Activated CD8-positive, alpha-beta memory T cell treated with anti-CD3 and anti-CD28 coated beads, Interleukin-2, amount 50 U/mL, for 1 hour (primary cell): ENCODE measurements around the gene RALGPS1.
A peak's percentile ranks its signal among the peaks of the same experiment; 100 is the strongest.
"Not testable (repeated sequence)": the region's sequence is repeated elsewhere in the genome, so short reads cannot be mapped to it uniquely, and the experiment has no call there.

Source experiments
- DNase-seq: peaks from one replicate; pipeline ENCODE4 v3.0.0-alpha.2; 2020; ENCODE audit errors: extremely low read depth

Gene RALGPS1

DNA sequence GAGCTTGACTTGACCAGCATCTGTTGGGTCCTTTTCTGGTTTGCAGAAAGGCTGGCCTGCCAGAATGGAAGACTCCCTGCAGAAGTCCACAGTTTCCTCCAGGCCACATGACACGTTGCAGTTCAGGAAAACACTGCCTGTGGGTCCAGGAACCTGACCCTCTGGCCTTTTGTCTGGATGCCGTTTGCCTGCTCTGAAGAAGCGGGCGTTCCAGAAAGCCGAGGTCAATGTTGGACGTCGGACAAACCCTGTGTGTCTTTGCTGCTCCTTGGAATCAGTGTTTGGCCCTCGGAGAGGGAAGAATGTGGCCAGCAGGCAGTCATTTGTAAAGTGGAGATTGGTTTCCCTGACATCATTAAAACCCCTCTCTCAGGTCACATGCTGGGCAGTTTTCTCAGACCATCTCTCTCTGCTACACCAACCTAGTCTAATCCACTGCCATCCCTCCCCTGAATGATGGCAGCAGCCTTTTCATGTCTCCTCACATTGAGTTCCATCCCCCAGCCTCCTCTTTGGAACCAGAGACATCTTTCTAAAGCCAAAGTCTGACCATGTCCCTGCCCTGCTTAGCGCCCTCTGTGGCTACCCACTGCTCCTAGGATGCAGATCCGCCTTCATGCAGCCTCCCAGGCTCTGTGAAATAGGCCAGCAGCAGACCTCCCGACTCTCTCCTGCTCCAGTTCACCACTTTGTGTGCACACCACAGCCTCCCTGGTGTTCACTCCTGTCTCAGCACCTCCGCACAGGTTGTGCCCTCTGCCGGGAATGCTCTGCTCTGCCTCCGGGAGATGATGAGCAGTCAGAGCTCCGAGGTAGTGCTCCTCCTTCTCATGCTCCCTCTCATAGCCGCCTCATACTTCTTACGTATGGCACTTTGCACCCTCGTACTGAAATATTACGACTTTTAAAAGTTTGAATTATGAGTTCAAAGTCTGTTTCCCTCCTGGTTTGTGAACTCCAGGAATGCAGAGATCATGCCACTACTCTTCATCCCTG is 75.6 kb downstream of the RALGPS1 start:
- DNase-seq: no peak

DNA sequence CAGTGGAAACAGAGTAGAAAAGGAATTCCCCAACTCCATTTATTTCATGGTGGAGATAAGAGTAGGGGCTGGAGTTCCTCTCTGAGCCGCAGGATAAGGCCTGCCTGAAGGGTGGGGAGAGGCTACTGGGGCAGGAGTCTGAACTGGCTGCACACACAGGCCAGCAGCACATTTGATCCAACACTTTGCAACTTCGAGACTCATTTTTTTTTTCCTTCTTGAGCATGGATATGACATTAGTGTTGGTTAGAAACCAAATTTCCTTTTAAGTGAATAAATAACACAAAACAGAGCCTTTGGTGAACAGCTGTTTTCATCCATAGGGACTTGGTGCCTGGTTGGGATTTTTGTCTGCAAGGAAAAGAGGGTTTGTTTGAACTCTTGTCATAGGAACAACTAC is 76.6 kb downstream of the RALGPS1 start:
- no peak for DNase-seq

DNA sequence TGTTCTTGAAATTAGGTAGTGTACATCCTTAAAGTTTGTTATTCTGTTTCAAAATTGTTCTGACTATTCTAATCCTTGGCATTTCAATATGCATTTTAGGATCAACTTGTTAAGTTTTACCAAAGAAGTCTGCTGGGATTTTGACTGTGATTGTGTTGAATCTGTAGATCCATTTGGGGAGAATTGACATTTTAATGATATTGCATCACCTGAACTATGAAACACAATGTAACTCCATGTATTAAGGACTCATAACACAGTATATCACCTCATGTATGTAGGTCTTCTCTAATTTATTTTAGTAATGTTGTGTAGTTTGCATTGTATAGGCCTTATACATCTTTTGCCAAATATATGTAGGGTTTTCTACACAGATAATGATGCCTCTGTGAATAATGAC is 77.8 kb downstream of the RALGPS1 start:
- no peak for DNase-seq

DNA sequence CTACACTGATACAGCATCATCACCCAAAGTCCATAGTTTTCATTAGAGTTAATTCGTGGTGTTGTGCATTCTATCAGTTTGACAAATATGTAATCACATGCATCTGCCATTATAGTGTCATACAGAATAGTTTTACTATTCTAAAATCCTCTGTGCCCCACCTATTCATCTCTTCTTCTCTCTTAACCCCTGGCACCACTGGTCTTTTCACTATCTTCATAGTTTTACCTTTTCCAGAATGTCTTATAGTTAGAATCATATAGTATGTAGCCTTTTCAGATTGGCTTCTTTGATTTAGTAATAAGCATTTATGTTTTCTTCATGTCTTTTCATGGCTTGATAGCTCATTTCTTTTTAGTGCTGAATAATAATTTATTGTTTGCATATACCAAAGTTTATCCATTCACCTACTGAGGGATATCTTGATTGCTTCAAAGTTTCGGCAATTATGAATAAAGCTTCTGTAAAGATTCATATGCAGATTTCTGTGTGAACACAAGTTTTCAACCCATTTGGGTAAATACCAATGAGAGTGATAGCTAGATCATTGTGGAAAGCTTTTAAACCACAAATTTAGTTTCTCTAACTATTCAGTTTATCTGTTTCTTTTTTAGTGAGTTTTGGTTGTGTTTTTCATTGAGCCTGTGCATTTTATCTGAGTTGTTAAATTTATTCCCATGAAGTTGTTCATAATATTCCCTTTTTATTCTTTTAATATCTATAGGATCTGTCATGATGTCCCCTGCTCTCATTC is 84.9 kb downstream of the RALGPS1 start:
- DNase-seq: no peak

DNA sequence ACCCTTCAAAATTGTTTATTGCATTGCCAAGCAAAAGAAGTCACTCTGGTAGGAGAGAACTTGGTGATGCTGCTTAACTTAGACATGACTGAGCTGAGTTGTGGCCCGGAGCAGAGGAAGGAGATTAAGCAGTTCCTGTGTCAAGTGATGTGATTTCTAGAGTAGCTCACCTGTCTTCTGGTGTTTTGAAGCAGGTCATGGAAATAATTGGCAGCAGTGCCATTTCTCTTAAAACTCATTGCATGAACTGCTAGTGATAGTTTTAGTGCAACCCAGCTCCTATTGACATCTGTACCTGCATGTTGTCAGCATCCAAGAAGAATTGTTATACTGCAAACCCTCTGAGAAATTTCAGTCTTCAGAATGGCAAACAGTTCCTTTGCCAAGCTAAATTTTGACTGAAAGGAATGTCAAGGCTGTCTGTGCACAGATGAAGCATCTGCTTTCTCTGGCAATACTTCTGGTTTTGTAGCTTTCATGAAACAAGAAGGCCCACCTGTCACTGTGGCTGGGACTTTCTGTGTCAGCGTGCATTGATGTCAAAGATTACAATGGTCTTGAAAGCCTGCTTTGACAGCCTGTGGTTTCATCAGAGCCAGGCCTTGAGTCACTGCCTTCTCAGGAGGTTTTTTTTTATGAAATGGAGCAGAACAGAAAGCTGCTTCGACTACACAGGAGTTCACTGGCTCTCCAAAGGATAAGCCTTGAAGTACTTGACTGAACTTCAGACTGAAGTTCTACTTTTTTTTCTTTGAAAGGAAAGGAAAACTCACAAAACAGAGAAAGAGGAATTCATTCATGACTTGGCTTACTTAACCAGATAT is 90.6 kb downstream of the RALGPS1 start:
- peak; percentile 49 for DNase-seq

DNA sequence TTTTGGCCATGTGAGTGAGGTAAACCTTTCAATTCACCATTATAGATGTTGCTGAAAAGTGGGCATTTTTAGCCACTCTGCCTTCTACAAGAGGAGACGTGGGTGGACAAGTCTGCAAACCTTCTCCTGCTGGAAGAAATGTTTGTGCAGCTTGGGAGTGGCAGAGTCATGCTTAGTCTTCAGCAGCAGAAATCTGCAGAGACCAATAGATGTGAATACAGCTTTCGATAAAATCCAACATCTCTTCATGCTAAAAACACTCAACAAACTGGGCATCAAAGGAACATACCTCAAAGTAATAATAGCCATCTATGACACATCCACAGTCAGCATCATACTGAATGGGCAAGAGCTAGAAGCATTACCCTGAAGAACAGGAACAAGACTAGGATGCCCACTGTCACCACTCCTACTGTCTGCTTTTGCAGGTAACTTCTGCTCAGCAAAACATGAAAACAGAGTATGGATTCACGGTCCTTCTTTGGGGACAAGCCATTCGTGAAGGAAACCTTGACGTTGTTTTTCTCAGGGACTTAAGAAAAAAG is 91.3 kb downstream of the RALGPS1 start:
- DNase-seq: no peak

DNA sequence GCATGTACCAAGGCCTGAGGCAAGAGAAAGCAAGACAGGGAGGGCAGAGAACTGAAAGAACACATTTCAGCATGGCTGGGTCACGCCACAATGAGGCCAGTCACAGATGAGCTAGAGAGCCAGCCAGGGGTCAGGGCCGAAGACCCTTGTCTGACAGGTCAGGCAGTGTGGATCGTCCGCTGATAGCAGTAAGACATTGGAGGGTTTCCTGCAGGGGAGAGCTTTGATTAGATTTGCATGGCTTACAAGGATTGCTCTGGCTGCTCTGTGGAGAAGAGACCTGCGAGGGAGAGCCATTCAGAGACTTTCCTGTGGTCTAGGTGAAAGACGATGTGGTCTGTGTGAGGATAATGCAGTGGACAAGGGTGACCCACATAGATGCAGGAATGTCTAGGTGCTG is 93.1 kb downstream of the RALGPS1 start:
- DNase-seq: no peak

DNA sequence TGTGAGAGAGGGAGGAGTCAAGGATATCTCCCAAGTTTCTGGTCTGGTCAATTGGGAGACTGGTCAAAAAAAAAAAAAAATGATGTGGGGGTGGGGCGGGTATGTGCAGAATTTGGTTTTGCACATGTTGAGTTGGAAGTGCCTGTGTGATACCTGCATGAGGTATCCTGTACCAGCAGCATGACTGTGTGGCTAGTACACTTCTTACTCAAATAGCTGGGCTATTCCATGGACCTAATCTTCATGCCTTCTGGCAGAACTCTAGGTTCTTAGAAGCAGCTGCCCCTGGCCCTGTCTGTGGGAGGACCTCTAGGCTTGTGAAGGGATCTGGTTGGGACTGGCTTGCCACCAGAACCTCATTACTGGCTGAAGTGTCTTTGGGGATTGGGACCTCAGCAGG is 93.5 kb downstream of the RALGPS1 start:
- no peak for DNase-seq

DNA sequence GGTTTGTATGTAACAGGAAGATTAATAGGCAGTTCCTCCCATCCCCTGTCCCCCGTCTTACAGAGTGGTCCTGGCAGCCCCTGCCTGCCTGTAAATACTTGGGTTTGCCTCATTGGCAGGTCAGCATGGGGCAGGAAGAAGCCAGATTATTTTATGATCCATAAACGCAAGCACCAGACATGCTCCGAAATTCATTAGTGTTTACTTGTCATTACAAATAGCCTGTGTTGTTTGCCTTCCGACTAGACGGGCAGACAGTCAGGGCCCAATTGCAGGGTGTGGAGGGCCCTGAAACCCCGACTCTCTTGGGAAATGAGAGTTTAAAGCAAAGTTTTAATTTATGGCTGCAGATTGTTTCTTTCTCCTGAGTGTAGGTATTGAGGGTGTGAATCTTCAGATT is 97.2 kb downstream of the RALGPS1 start:
- no peak for DNase-seq

DNA sequence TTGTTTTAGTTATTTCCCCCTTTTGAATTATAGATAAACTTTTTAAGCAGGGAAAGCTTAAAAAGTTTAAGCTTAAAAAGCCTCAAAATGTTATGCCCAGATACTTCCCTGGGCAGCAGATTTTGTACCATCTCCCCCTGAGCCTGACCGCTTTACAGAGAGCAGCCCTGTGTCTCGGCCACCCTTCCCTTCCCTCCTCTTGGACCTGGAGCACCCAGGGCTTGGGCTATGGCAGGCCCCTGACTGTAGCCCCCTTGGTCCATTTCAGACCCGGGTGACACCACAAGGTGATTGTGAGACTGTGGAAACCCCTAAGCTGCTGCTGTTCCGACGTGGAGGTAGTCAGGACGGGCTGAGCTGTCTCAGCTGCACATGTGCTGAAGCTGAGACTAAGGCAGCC is 97.7 kb downstream of the RALGPS1 start:
- DNase-seq: no peak

DNA sequence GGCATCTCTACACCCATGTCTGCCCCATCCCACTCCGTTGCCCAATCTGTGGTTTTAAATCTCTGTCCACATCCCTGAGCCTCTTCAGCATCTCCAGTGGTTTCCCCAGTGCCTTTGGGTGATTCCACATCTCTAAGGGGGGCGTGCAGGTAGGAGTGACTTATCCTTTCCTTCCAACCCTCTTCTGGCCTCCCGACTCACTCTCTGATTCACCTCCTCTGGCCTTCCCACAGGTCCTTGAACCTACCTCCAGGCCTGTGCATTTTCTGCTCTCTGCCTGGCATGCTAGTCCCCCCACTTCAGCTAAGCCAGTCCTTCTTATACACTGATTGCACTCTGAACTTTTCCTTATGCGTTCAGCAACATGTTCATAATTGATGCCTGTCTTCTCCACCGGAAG is 99.0 kb downstream of the RALGPS1 start:
- DNase-seq: no peak

DNA sequence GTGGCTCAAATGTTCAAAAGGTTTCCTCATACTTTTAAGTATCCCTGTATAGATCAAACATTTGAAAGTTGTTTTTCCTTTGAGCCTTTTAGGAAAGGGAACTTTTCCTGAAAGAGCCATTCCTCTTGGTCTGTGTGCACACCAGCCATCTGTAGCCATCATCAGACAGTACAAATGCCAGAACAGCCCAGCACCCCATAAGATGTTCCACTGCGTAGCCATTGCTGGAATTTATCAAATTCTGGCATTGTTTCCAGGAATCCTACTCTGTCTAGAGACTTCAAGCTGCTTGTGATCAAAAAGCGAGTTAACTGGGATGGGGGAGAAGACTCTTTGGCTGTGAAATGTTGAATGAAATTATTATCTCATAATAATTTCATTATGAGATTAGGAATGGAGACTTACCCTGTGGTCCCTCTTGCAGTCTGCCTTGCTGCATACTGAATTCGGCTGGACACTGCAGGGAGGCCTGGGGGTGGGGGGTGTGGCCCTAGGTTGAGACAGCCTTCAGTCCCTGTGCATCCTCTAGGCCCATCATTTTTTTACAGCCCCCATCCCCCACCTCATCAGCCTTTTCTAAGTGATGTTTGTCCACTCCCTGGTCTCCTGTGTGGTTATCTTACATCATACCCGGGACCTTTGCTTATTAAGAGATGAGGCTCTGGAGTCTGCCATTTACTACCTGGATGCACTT is 99.8 kb downstream of the RALGPS1 start:
- DNase-seq: no peak

DNA sequence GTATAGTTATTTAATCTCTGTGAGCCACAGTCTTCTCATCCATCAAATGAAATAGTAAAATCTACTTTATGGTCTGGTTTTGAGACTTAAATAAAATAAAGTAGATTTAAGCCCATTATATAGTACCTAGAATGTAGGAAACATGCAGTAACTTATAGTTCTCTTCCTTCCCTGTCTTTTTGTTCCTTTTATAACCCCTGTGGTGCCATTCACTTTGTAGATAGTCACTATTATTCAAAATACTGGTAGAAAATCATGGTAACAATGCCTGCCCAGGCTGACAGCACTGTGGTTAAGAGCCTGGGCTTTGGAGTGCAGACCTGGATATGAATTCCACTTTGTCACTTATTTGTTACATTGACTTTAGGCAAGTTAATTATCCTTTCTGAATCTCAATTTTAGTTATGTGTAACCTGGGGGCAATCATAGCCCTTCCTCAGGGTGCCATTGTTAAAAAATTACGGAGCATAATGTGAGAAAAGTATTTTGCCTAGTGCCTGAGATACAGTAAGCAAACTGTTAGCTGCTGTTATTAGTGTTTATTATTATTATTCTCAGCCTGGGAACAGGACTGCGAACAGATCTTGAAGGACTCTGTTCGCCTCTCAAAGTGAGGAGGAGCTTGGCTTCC is 100.4 kb downstream of the RALGPS1 start:
- no peak for DNase-seq

DNA sequence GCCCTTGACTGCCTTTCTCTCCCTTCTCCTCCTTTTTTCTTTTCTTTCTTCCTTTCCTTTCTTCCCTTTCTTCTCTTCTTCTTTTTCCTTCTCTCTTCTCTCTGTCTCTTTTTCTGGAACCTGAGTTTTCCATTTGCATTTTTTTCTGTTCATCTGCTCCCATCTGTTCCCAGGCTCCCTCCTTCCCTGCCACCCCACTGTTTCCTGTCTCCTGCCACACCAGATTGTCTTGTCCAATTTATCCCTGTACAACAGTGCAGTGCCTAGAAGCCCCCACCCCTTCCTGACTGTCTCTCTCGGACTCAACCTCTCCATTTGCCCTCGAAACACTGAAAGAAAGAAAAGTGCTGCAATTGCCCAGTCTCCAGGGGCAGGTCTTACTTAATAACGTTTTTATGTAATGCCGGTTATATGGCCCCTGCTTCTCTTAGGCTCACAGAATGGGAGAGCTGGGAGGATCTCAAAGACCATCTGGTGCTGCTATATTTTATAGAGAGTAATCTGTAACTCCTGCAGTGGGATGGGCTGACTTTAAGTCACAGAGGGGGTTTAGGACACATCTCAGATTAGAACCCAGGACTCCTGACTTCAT is 101.4 kb downstream of the RALGPS1 start:
- no peak for DNase-seq

DNA sequence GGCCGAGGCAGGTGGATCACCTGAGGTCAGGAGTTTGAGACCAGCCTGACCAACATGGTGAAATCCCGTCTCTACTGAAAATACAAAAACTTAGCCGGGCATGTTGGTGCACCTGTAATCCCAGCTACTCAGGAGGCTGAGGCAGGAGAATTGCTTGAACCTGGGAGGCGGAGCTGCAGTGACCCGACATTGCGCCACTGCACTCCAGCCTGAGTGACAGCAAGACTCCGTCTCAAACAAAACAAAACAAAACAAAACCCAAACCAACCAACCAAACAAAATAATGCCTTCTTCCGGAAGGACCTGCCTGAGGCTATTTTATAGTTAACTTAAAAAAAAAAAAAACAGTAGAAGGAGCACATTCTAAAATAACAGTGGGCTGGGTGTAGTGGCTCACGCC is 103.4 kb downstream of the RALGPS1 start:
- DNase-seq: not testable (repeated sequence)

DNA sequence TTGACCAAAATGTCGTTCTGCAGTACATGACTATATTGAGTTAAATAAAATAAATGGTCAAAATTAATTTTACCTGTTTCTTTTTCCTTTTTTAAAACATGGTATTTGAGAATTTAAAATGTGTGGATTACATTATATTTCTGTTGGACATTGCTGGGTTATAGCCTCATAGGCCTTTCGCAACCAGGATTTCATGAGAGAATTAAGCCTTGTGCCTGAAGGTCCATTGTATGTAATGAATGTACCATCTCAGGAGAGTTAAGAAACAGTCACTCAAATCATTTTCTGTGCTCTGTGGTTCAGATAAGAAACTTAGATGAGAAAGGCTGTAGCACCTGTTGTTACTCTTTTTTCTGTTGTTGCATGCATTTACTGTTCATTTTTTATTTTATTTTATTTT is 104.4 kb downstream of the RALGPS1 start:
- DNase-seq: no peak

DNA sequence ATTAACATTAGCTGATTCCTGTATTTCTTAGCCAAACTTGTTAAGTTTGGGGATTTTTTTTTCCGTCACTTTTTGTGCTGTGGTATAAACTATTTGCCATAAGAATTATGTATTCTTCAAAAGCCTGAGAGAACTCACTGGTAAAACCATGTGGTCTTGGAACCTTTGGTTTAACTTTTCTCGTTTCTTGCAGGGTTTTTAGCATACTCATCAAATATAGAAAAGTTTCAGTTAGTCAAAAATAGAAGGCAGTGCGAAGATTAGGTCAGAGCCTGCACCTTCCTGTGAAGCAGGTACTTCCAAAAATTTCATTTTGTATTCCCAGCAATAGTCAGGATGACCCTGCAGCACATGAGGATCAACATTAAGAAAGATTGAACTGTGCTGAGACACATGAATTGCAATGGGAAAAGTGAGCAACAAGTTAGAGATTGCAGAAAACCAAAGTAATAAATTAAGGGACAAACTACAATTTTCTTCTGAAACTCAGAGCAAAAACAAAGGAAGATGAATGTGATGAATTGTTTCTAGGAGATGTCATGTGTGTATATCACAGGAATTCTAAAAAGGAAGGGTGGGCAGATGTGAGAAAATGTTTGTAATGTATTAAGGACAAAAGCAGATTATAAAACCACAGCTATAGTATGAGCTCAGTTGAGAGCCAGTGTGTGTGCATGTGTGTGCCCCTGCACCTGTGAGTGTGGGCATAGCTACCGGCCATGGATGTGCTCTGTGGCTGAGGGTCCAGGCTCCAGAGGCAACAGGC is 105.6 kb downstream of the RALGPS1 start:
- DNase-seq: no peak

DNA sequence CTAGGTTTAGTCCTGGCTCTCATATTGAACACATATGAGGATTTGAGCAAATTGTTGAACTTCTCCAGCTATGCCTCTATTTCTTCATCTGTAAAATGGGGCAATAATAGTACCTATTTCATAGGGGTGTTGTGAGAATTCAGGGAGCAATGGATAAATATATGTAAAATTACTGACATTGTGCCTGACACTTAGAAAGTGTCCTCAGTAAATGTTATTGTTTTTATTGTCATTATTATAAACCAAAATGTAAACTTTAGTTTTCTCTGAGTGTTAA is 106.2 kb downstream of the RALGPS1 start:
- DNase-seq: no peak

DNA sequence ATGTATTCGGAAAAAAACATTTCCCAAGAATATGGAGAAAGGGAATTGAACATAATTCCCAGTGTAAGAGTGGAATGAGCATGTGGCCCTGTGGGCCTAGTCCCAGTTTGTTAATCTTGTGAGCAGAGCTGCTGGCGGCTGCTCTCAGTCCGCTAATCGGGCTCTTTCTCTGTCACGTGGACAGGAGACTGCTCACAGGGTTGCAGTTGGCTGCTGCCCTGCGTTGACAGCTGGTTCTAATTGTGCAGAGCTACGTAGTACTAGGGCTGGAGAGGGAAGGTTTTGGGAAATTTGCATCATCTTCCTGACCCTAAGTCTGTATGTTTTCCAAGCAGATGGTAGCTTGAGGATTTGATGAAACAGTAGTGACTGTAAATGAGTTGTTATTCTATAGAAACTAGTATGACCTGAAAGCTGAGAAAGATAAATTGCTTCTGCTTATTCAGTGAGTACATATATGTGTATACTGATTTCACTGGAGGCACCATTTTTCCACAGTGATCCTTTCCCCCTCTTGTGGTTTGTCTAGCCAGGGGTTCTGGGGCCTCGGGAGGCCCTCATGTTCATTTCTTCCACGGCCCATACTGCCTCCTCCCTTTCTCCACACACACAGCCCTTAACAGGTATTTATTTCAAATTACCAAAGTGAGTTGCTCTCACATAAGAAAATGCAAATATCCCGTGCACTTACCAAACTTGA is 107.2 kb downstream of the RALGPS1 start:
- no peak for DNase-seq
